Thyroid gland (tissue), 4 donors: ENCODE results near the gene TTYH1.
"Not testable (repeated sequence)": the region's sequence is repeated elsewhere in the genome, so short reads cannot be mapped to it uniquely, and the experiment has no call there.

Experiments used
- CTCF ChIP-seq, 6 experiments: fragments of 200-600 bp in 3 of 6; fragments of 450-650 bp in 3 of 6; sonication (generic) in 3 of 6; IDR thresholded peaks; one replicate each; pipeline ENCODE4 v1.5.1; 2016 to 2019; ENCODE audit warnings: antibody characterized with exemption in 6 of 6, mild to moderate bottlenecking in 2 of 6, inconsistent platforms in 1 of 6, moderate library complexity in 1 of 6
- POLR2A ChIP-seq, 2 donors: fragments of 450-650 bp; IDR thresholded peaks; one replicate each; pipeline ENCODE4 v1.6.1; 2017; ENCODE audit warnings: antibody characterized with exemption in 2 of 2, mild to moderate bottlenecking in 2 of 2, moderate library complexity in 1 of 2

GRCh38 chr19:54382041-54382440, 33.2 kb upstream of the TTYH1 start:
- TF ChIP-seq CTCF, POLR2A (IDR thresholded peaks at IDR 0.05): not testable (repeated sequence)
